Liver (tissue), 9 donors: Measurements from ENCODE around the gene CFAP157. TPM values are rescaled to one million over a fixed set of nuclear protein-coding genes. Genes with fewer than 3 reads are reported as not detected.

Experiments
- DNase-seq: peaks from one replicate; pipeline ENCODE4 v3.0.0-alpha.2; 2017; ENCODE audit warnings: low spot score
- H3K27ac ChIP-seq, 2 donors: one replicate each; pipeline ENCODE4 v1.7.0; 2013; ENCODE audit warnings: inconsistent platforms in 2 of 2, low read length in 2 of 2, control low read depth in 1 of 2, low read depth in 1 of 2, mild to moderate bottlenecking in 1 of 2
- H3K27me3 ChIP-seq, 4 donors: one replicate each; pipeline versions ENCODE4 v1.6.1 to v1.7.0; 2013; ENCODE audit warnings: low read length in 3 of 4, inconsistent platforms in 1 of 4, mild to moderate bottlenecking in 1 of 4, moderate library complexity in 1 of 4; ENCODE audit not compliant: control insufficient read depth in 4 of 4, insufficient read depth in 4 of 4
- H3K36me3 ChIP-seq, 4 donors: one replicate each; pipeline versions ENCODE4 v1.6.1 to v1.7.0; 2013; ENCODE audit warnings: low read length in 3 of 4, mild to moderate bottlenecking in 3 of 4, low read depth in 1 of 4, moderate library complexity in 1 of 4; ENCODE audit not compliant: control insufficient read depth in 4 of 4, insufficient read depth in 3 of 4
- H3K4me1 ChIP-seq, 4 donors: one replicate each; pipeline versions ENCODE4 v1.6.1 to v1.7.0; 2013; ENCODE audit warnings: low read length in 3 of 4, mild to moderate bottlenecking in 3 of 4, moderate library complexity in 1 of 4; ENCODE audit not compliant: control insufficient read depth in 4 of 4, insufficient read depth in 4 of 4
- H3K4me3 ChIP-seq, 3 donors: one replicate each; pipeline versions ENCODE4 v1.6.1 to v1.7.0; 2013; ENCODE audit warnings: low read length in 3 of 3, control low read depth in 1 of 3, low read depth in 1 of 3, mild to moderate bottlenecking in 1 of 3
- H3K9ac ChIP-seq, 2 donors: one replicate each; pipeline ENCODE4 v1.7.0; 2013; ENCODE audit warnings: low read length in 2 of 2, mild to moderate bottlenecking in 2 of 2, moderate library complexity in 2 of 2, control low read depth in 1 of 2, low read depth in 1 of 2
- H3K9me3 ChIP-seq, 4 donors: one replicate each; pipeline versions ENCODE4 v1.6.1 to v1.7.0; 2013; ENCODE audit warnings: low read length in 3 of 4; ENCODE audit not compliant: control insufficient read depth in 4 of 4
- EGR1 ChIP-seq, 2 donors: IDR thresholded peaks; 2 replicates each; pipeline ENCODE4 v1.6.1; 2016 to 2018; ENCODE audit warnings: antibody characterized with exemption in 2 of 2, low read depth in 2 of 2
- FOXA1 ChIP-seq: IDR thresholded peaks from 2 replicates; pipeline ENCODE4 v1.6.1; 2016; ENCODE audit warnings: antibody characterized with exemption
- FOXA2 ChIP-seq: IDR thresholded peaks from 2 replicates; pipeline ENCODE4 v1.6.1; 2016; ENCODE audit warnings: antibody characterized with exemption
- GABPA ChIP-seq, 2 donors: IDR thresholded peaks in 1 of 2; conservative IDR thresholded peaks in 1 of 2; 2 replicates each; pipeline ENCODE4 v1.6.1; 2016; ENCODE audit warnings: antibody characterized with exemption in 2 of 2, mild to moderate bottlenecking in 1 of 2, moderate library complexity in 1 of 2
- JUND ChIP-seq, 2 donors: IDR thresholded peaks; 2 replicates each; pipeline ENCODE4 v1.6.1; 2016; ENCODE audit warnings: antibody characterized with exemption in 2 of 2
- RAD21 ChIP-seq, 2 donors: IDR thresholded peaks; 2 replicates each; pipeline ENCODE4 v1.6.1; 2016; ENCODE audit warnings: antibody characterized with exemption in 2 of 2, mild to moderate bottlenecking in 2 of 2
- RXRA ChIP-seq, 2 donors: IDR thresholded peaks; 2 replicates each; pipeline ENCODE4 v1.6.1; 2017 to 2018; ENCODE audit warnings: antibody characterized with exemption in 2 of 2, mild to moderate bottlenecking in 1 of 2
- SP1 ChIP-seq: IDR thresholded peaks from 2 replicates; pipeline ENCODE4 v1.6.1; 2018; ENCODE audit warnings: antibody characterized with exemption, mild to moderate bottlenecking
- TAF1 ChIP-seq: conservative IDR thresholded peaks from 2 replicates; pipeline ENCODE4 v1.6.1; 2016; ENCODE audit warnings: antibody characterized with exemption, mild to moderate bottlenecking
- YY1 ChIP-seq: IDR thresholded peaks from 2 replicates; pipeline ENCODE4 v1.6.1; 2016; ENCODE audit warnings: antibody characterized with exemption, mild to moderate bottlenecking
- WGBS: extraction: QIAGEN DNeasy Blood & Tissue Kit; methylation state at CpG from one replicate; pipeline ENCODE4 v1.1.7; 2013; 5-methylcytosine and 5-hydroxymethylcytosine counted together
- polyA plus RNA-seq, 2 donors: library from polyadenylated mRNA; stranded (reverse) in 1 of 2; unstranded in 1 of 2; fragments of 200-250 nt in 1 of 2; fragments of >200 nt in 1 of 2; fragmentation: Nextera tagmentation in 1 of 2; extraction: Ambion mirVana in 1 of 2; gene quantifications; one replicate each; pipeline versions ENCODE4 v1.2.1 to v1.2.3, GENCODE V29; 2013 to 2015
- total RNA-seq, 2 donors: library from RNA; depleted of rRNA; stranded (reverse); fragments of >200 nt; gene quantifications; one replicate each; pipeline ENCODE4 v1.2.3, GENCODE V29; 2014
- TF ChIP-seq, protein P1 (sequence below): fragments of 150-350 bp; IDR thresholded peaks from 2 replicates; pipeline ENCODE4 v1.5.1; 2017; ENCODE audit warnings: improper control_type of control experiment, low read depth, low read length; ENCODE audit not compliant: missing input control
- TF ChIP-seq, protein P2 (sequence below): IDR thresholded peaks from 2 replicates; pipeline ENCODE4 v1.6.1; 2016; ENCODE audit warnings: antibody characterized with exemption
- donor health status: healthy.
- donor health status: healthy.
- donor health status: healthy.
- donor health status: healthy.
- donor health status: healthy.

The CFAP157 gene
- total and polyA plus RNA-seq, 4 donors: 0.07 to 0.22 TPM; not detected in 2

- Histone ChIP-seq H3K36me3 (no peaks in the 10 kb centered on the region), H3K27me3 (no peaks in the 10 kb centered on the region), H3K9me3 (no peaks in the 10 kb centered on the region), H3K27ac (no peak overlapping the region), H3K4me1 (peaks cover 2 to 12% (median 8%) of the 10 kb centered on the region in 4 donors), H3K9ac (no peak overlapping the region), H3K4me3 (no peak overlapping the region)
- TF ChIP-seq, protein P1, sequence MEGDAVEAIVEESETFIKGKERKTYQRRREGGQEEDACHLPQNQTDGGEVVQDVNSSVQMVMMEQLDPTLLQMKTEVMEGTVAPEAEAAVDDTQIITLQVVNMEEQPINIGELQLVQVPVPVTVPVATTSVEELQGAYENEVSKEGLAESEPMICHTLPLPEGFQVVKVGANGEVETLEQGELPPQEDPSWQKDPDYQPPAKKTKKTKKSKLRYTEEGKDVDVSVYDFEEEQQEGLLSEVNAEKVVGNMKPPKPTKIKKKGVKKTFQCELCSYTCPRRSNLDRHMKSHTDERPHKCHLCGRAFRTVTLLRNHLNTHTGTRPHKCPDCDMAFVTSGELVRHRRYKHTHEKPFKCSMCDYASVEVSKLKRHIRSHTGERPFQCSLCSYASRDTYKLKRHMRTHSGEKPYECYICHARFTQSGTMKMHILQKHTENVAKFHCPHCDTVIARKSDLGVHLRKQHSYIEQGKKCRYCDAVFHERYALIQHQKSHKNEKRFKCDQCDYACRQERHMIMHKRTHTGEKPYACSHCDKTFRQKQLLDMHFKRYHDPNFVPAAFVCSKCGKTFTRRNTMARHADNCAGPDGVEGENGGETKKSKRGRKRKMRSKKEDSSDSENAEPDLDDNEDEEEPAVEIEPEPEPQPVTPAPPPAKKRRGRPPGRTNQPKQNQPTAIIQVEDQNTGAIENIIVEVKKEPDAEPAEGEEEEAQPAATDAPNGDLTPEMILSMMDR: no peak
- TF ChIP-seq YY1: no peak
- no peak for TF ChIP-seq GABPA (IDR thresholded peaks at IDR 0.05 in 1 of 2, conservative IDR thresholded peaks at IDR 0.05 in 1 of 2)
- no peak for TF ChIP-seq SP1
- TF ChIP-seq RAD21 (IDR thresholded peaks at IDR 0.05): no peak
- TF ChIP-seq TAF1: no peak
- no peak for TF ChIP-seq FOXA1
- WGBS: 93% methylated on average over 11 of the region's 11 CpGs
- no peak for DNase-seq
Observed at GRCh38 chr9:127711831-127712274, 5.1 kb downstream of the CFAP157 start.

DNA sequence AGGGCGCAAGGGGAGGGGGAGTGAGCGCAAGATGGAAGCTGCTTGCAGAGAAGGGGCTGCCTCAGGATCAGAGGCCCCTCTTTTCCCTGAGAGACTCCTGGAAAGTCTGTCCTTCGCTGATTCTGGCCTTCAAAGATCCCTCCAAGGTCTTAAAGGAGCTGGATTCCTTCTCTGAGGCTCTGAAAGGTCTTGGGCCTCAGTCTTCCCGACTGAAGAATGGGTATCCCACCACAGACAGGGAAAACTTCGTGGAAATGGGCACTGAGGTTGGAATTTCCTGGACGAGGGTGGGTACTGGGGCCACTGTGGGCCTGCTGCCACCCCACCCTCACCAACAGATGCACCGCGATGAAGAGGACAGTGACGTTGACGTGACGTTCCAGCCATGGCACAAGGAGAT lies 5.6 kb downstream of the CFAP157 start:
- Histone ChIP-seq H3K4me1 (peaks cover 2 to 12% (median 8%) of the 10 kb centered on the region in 4 donors), H3K9me3 (no peaks in the 10 kb centered on the region), H3K36me3 (no peaks in the 10 kb centered on the region), H3K27me3 (no peaks in the 10 kb centered on the region), H3K27ac (no peak overlapping the region), H3K4me3 (no peak overlapping the region), H3K9ac (no peak overlapping the region)
- DNase-seq: no peak
- WGBS: 93% methylated on average over 11 of the region's 11 CpGs
- TF ChIP-seq SP1: no peak

GRCh38 chr9:127712867-127713266 lies 6.1 kb downstream of the CFAP157 start:
- TF ChIP-seq, protein P2, sequence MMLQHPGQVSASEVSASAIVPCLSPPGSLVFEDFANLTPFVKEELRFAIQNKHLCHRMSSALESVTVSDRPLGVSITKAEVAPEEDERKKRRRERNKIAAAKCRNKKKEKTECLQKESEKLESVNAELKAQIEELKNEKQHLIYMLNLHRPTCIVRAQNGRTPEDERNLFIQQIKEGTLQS: no peak
- no peak for TF ChIP-seq JUND (IDR thresholded peaks at IDR 0.05)
- TF ChIP-seq, protein P1: no peak
- no peak for TF ChIP-seq GABPA (IDR thresholded peaks at IDR 0.05 in 1 of 2, conservative IDR thresholded peaks at IDR 0.05 in 1 of 2)
- no peak for TF ChIP-seq EGR1 (IDR thresholded peaks at IDR 0.05; ENCODE audit: low read depth in 2 of 2)
- no peak for TF ChIP-seq FOXA2
- no peak for TF ChIP-seq RXRA (IDR thresholded peaks at IDR 0.05)
- no peak for TF ChIP-seq TAF1
- no peak for TF ChIP-seq YY1

More at GRCh38 chr9:127712867-127713266, 6.1 kb downstream of the CFAP157 start:
- Histone ChIP-seq H3K27me3 (no peaks in the 10 kb centered on the region), H3K4me3 (no peak overlapping the region), H3K9ac (no peak overlapping the region), H3K9me3 (no peaks in the 10 kb centered on the region), H3K36me3 (no peaks in the 10 kb centered on the region), H3K27ac (no peak overlapping the region), H3K4me1 (peaks cover 4 to 12% (median 8%) of the 10 kb centered on the region in 4 donors)
- DNase-seq: no peak
- 94% methylated on average over 10 of the region's 10 CpGs for WGBS
